ENCODE data around the gene TEX55.
"Not testable (repeated sequence)": the region's sequence is repeated elsewhere in the genome, so short reads cannot be mapped to it uniquely, and the experiment has no call there.

TEX55 gene

DNA sequence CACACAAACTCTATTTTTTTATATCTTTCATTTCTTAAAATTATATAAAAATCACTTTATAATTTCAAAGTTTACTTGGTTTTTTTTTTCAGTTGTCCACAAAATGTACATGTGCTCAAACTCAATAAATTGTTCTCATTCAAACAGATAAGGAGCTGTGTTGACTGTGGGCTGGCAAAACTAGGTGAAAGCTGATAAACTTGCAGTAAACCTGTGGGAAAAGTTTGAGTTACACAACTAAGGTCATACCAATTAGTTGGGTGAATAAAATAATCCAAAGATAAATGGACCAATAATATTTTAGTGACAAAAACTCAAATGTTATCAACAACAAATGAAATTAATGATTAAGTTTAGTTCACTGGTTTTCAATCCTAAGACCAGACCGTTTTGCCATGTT is 14.8 kb downstream of the TEX55 start:
- no peak for DNase-seq

GRCh38 chr3:119161240-119161639 is 15.3 kb downstream of the TEX55 start:
- DNase-seq = no peak

DNA sequence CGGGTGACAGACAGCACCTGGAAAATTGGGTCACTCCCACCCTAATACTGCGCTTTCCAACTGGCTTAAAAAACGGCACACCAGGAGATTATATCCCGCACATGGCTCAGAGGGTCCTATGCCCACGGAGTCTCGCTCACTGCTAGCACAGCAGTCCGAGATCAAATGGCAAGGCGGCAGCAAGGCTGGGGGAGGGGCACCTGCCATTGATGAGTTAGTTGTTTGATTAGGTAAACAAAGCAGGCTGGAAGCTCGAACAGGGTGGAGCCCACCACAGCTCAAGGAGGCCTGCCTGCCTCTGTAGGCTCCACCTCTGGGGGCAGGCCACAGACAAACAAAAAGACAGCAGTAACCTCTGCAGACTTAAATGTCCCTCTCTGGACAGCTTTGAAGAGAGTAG is 18.8 kb downstream of the TEX55 start:
- DNase-seq = not testable (repeated sequence)

DNA sequence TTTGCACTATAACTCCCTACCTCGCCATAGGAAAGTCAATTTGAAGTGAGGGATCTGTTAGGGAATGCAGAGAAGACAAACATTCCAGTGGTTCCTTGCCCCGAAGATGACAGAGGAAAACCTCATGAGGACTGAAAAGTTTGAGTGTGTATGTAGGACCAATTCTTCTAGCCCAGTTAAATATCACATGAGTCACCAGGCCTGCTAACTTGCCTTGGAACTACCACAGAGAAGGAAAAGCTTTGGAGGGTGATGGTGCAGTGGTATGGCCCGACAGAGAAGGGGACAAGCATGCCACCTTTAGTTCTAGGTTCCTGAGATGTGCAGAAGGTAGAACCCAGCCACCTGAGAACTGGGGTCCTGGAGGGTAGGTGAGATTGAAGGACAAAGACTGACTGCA is 24.9 kb downstream of the TEX55 start:
- peak; percentile 20 for DNase-seq

DNA sequence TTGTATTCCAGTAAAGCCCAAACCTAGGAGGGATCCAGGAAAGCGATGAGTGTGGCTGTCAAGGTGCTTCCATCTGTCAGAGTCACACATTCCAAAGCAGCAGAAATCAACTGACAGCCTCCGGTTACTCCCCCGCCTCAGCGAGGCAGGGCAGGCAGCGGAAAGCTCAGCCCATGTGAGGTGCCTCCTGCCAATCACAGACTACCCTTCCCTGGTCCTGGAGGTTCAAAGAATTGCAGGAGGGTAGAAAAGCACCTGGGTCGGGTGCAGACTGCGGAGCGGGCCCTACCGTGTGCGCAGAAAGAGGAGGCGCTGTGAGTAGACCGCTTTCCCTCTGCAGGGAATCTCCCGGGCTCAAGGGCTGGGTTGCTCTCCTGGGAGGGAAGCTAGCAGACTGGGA is 27.4 kb downstream of the TEX55 start, which contains the start of gene UPK1B:
Gene UPK1B, plus strand, starts transcription at position 274 of the 400 bp plus-strand sequence. CDS start 13,144 bp downstream, outside the sequence.
- DNase-seq = no peak

GRCh38 chr3:119175872-119176756 is 30.1 kb downstream of the TEX55 start:
- DNase-seq = no peak

DNA sequence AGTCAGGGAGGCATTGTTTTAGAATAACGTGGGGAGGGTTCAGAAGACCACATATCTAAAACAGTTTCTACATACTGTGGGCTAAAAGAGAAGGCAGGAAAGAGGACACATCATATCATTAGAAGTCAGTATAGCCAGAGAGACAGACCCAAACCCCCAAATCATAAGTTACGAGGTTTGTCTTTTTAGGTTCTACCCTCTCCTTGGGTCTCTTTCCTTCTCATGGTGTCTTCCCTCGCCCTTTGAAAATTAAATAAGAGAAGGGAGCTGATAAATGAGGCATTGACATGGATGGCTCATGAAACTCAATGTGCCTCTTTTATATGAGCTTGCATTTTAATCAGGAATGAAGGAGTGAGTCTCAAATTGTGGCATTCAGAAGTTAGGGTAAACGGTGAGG is 30.8 kb downstream of the TEX55 start:
- no peak for DNase-seq

- DNase-seq = no peak
Observed at GRCh38 chr3:119177321-119177720, 31.4 kb downstream of the TEX55 start.

GRCh38 chr3:119181765-119182164 is 35.8 kb downstream of the TEX55 start:
- DNase-seq = peak; percentile 37

- DNase-seq = no peak
Observed at GRCh38 chr3:119184111-119184510, 38.1 kb downstream of the TEX55 start.

DNA sequence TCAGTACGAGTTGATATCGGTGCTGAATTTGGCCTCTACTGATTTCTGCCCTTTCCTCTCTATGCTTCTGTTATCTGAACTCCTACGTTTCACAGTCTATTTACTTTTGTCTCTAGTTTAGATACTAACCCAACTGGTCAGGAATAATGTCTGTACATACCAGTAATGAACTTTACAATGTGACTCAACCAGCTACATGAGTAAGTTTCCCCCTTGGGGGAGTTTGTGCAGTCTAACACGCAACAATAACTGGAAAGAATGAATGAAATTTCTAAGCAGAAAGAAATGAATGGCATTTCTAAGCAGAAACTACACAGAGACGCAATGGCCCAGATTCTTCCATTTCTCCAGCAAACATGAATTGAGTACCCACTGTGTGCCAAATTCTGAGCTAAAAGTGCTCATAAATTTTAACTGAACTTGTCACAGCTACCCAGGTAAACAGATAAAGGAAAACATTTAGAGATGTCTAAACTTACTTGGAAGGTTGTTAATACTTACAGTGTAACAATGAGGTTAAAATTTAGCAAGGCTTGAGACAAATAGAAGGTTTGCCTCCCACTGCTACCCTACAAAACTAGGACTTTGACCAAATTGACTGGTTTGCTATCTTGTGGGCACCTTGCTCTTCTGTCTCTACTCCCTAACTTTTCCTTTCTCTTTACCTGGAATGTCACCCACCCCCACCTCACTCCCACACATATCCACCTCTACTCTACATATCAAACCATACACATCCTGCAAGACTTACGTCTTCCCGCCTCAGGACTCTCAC is 39.0 kb downstream of the TEX55 start:
- peak; percentile 88 for DNase-seq

DNA sequence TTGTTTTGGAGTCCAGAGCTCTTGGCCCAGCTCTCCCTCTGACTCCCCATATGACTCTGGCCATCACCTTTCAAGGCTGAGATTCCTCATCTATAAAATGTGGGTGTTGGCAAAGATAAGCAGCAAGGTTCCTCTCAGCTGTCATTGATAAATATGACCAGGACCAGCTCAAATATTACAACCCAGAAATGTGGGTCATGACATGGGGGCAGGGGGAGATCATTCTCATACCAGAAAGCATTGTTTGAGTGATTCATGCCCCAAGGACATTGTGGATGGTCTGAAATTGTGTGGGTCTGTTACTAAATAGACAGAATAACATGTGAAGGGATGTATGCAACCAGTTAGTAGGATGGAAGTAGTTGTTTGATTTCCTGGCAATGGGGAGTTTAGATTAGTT is 41.3 kb downstream of the TEX55 start:
- DNase-seq = peak; percentile 24

GRCh38 chr3:119191800-119192199 is 45.8 kb downstream of the TEX55 start:
- DNase-seq = no peak

GRCh38 chr3:119194237-119195150 is 48.5 kb downstream of the TEX55 start:
- DNase-seq = peak; percentile 65

DNA sequence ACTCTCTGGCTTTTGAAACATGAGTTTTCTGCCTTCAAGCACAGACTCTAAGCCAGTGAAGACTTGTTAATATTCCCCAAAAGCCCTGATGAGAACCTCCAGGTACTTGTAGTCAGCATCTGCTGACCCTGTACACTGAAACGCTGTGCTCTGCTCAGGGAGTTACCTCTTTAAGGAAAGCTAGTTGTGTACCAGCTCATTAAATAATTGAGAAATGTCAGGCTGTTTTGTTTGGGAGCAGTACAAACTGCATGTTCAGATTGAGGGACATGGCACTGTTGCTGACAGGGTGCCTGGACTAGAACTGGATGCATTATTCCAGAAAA is 49.1 kb downstream of the TEX55 start:
- DNase-seq = no peak

DNA sequence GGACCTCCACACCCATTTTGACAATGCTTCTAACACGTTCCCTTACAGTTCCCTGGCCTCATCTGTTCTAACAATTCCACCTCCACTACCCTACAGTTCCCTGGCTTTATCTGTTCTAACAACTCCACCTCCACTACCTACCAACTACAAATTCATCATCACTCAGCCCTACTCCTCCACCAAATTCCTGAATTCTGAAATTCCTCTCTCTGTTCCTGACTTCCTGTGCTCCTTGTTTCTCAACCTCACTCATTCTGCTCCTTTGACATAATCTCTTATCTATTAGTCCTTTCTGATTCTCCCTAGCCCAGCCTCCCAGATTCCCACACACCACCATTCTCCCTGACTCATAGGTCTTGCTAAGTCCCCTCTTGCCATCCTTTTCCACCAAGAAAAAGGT is 49.9 kb downstream of the TEX55 start:
- no peak for DNase-seq

Data from fibroblast of skin of scalp (primary cell).